Ovary (tissue), 3 donors: Measurements from ENCODE around the gene VAV3.

Experiments
- POLR2A ChIP-seq: fragments of 450-650 bp; IDR thresholded peaks from one replicate; pipeline ENCODE4 v1.6.1; 2017; ENCODE audit warnings: antibody characterized with exemption, mild to moderate bottlenecking, moderate library complexity
- TF ChIP-seq, protein P1 (sequence below), 3 donors: fragments of 450-650 bp in 2 of 3; fragments of 200-600 bp in 1 of 3; IDR thresholded peaks; one replicate each; pipeline versions ENCODE4 v1.5.1 to v1.8.0; 2016 to 2022; ENCODE audit warnings: antibody characterized with exemption in 3 of 3, mild to moderate bottlenecking in 1 of 3
- donor health status: DM: no; HTN: no; CAD: no.

DNA sequence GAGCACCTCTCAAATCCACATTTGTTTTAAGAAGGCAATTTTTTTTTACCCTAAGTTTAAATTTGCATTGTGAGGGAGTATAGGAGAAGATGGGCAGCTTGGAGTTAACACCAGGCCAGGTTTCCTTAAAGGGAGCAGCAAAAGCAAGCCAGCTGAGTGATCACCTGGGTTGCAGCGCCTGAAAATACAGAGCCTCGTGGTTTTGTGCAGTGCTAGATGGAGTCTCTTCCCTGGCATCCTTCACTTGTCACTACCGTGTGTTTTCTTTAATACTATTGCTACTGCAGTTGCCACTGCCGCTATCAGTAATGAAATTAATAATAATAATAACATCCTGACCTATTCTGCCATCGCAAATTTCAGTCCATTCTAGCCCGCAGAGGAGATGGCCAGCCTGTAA lies 35.2 kb upstream of the VAV3 start:
- TF ChIP-seq, protein P1, sequence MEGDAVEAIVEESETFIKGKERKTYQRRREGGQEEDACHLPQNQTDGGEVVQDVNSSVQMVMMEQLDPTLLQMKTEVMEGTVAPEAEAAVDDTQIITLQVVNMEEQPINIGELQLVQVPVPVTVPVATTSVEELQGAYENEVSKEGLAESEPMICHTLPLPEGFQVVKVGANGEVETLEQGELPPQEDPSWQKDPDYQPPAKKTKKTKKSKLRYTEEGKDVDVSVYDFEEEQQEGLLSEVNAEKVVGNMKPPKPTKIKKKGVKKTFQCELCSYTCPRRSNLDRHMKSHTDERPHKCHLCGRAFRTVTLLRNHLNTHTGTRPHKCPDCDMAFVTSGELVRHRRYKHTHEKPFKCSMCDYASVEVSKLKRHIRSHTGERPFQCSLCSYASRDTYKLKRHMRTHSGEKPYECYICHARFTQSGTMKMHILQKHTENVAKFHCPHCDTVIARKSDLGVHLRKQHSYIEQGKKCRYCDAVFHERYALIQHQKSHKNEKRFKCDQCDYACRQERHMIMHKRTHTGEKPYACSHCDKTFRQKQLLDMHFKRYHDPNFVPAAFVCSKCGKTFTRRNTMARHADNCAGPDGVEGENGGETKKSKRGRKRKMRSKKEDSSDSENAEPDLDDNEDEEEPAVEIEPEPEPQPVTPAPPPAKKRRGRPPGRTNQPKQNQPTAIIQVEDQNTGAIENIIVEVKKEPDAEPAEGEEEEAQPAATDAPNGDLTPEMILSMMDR (IDR thresholded peaks at IDR 0.05), result no peak
- TF ChIP-seq POLR2A, result no peak
